ENCODE data around the gene TSPAN9. TPM values are rescaled to one million over a fixed set of nuclear protein-coding genes. Genes with fewer than 3 reads are reported as not detected.

Gene TSPAN9
- total RNA-seq, 1 experiment from 2014 or later, result 7.7 TPM

- CTCF ChIA-PET, result no interaction called here
- BruUV-seq (replicated peaks), result no TSS peak
- DNase-seq (ENCODE audit: low read depth, low spot score), result no peak
Observed at GRCh38 chr12:3092764-3093163, 15.6 kb downstream of the TSPAN9 start.

DNA sequence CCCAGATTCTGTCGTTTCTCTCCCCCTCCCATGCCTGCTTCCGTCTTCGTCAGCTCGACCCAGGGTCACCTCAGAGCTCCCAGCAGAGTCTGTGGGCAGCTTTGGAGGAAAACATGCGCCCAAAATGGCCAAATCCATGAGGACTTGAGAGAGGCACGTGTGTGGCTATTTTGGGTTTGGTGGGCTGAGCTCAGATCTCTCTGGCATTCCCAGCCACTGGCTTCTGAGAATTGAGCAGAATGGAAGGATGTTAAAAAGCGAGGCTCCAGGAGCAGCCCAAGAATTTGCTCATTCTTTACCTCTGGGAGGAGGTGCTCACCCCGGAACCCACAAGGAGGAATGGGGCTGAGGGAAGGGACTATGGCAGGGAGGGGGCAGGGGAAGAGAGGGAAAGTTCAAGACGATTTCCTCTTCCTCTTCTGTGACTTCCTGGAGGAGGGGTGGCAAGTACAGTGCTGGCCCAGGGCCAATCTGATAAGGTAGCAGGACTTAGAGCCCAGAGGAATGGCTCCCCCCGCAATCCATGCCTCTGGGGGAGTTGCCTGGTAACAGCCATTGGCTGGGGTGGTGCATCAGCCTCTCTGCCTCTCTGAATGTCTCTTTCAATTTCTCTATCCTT, 20.1 kb downstream of the TSPAN9 start:
- DNase-seq (ENCODE audit: low read depth, low spot score) (no peak), ATAC-seq (no peak)
- intact Hi-C loops (cut with micrococcal nuclease; ENCODE audit: unreplicated experiment), result no loop called here
- Histone ChIP-seq H3K4me3 (ENCODE audit: low read depth in 2 of 2, low read length in 2 of 2) (no peak overlapping the region), H3K27me3 (ENCODE audit: control insufficient read depth, insufficient read depth, low read length) (no peaks in the 10 kb centered on the region), H3K9me3 (ENCODE audit: control insufficient read depth, insufficient read depth, low read depth, low read length) (no peaks in the 10 kb centered on the region), H3K27ac (ENCODE audit: low read length) (no peak overlapping the region; the same call in 1 of the 2 replicates), H3K36me3 (ENCODE audit: control insufficient read depth, insufficient read depth, low read length) (no peaks in the 10 kb centered on the region), H3K4me1 (ENCODE audit: control insufficient read depth, insufficient read depth, low read length) (no peaks in the 10 kb centered on the region)
- no peak for TF ChIP-seq POLR2AphosphoS5 (IDR thresholded peaks at IDR 0.05; ENCODE audit: low read depth, low read length)
- no peak for TF ChIP-seq SIN3A (IDR thresholded peaks at IDR 0.05; ENCODE audit: borderline replicate concordance, insufficient read depth, low read depth, low read length)
- no peak for TF ChIP-seq CTCF (IDR thresholded peaks at IDR 0.05)
- no peak for TF ChIP-seq REST (IDR thresholded peaks at IDR 0.05; ENCODE audit: insufficient read depth in 1 of 2, low read depth in 2 of 2, low read length in 1 of 2)
- TF ChIP-seq TCF7L2 (IDR thresholded peaks at IDR 0.05; ENCODE audit: low read depth, low read length), result no peak
- in situ Hi-C loops (cut with HindIII; ENCODE audit: low pct_unique_long_range_greater_than_20kb, low sequenced_read_pairs), result no loop called here
- POLR2A ChIA-PET, result no interaction called here
- CTCF ChIA-PET, result no interaction called here
- no TSS peak for BruUV-seq (replicated peaks)

More at GRCh38 chr12:3092764-3093163, 15.6 kb downstream of the TSPAN9 start:
- no peaks in the 10 kb centered on the region for H3K27me3 ChIP-seq (ENCODE audit: control insufficient read depth, insufficient read depth, low read length)
- H3K4me3 ChIP-seq (ENCODE audit: low read depth in 2 of 2, low read length in 2 of 2), result no peak overlapping the region
- no peak for ATAC-seq
- H3K36me3 ChIP-seq (ENCODE audit: control insufficient read depth, insufficient read depth, low read length), result no peaks in the 10 kb centered on the region
- intact Hi-C loops (cut with micrococcal nuclease; ENCODE audit: unreplicated experiment), result no loop called here
- no peaks in the 10 kb centered on the region for H3K4me1 ChIP-seq (ENCODE audit: control insufficient read depth, insufficient read depth, low read length)
- POLR2A ChIA-PET, result no interaction called here
- H3K27ac ChIP-seq (ENCODE audit: low read length), result no peak overlapping the region
- TF ChIP-seq REST (IDR thresholded peaks at IDR 0.05; ENCODE audit: insufficient read depth in 1 of 2, low read depth in 2 of 2, low read length in 1 of 2) (no peak), TCF7L2 (IDR thresholded peaks at IDR 0.05; ENCODE audit: low read depth, low read length) (no peak), POLR2AphosphoS5 (IDR thresholded peaks at IDR 0.05; ENCODE audit: low read depth, low read length) (no peak), CTCF (IDR thresholded peaks at IDR 0.05) (no peak), SIN3A (IDR thresholded peaks at IDR 0.05; ENCODE audit: borderline replicate concordance, insufficient read depth, low read depth, low read length) (no peak)
- no peaks in the 10 kb centered on the region for H3K9me3 ChIP-seq (ENCODE audit: control insufficient read depth, insufficient read depth, low read depth, low read length)
- in situ Hi-C loops (cut with HindIII; ENCODE audit: low pct_unique_long_range_greater_than_20kb, low sequenced_read_pairs), result no loop called here
